K562 (cell line): Measurements from ENCODE around the gene YIF1A. TPM values are rescaled to one million over a fixed set of nuclear protein-coding genes. Genes with fewer than 3 reads are reported as not detected.
A peak's percentile ranks its signal among the peaks of the same experiment; 100 is the strongest.

Source experiments
- CCNT2 ChIP-seq: IDR thresholded peaks from 2 replicates; pipeline ENCODE4 v1.6.1; 2011; ENCODE audit warnings: borderline replicate concordance, low read depth, mild to moderate bottlenecking, moderate library complexity, mixed read lengths, low read length; ENCODE audit not compliant: insufficient read length; ENCODE audit errors: extremely low read depth
- DDX20 ChIP-seq: fragments of 450-650 bp; IDR thresholded peaks from 2 replicates; pipeline ENCODE4 v1.6.1; 2016; ENCODE audit warnings: missing genetic modification characterization, low read depth, mild to moderate bottlenecking, missing compliant biosample characterization, moderate library complexity
- DEAF1 ChIP-seq: fragments of 450-650 bp; formaldehyde crosslinking; IDR thresholded peaks from 2 replicates; pipeline ENCODE4 v1.4.0; 2020; ENCODE audit warnings: mild to moderate bottlenecking, moderate library complexity
- FOXP1 ChIP-seq: sonication (generic); formaldehyde crosslinking; IDR thresholded peaks from 2 replicates; pipeline ENCODE4 v1.8.0; 2022; ENCODE audit warnings: mild to moderate bottlenecking, missing genetic modification reagents
- GTF2F1 ChIP-seq: IDR thresholded peaks from 2 replicates; pipeline ENCODE4 v1.6.1; 2011; ENCODE audit warnings: low read depth, low read length, improper control_type of control experiment
- HCFC1 ChIP-seq: IDR thresholded peaks from 2 replicates; pipeline ENCODE4 v1.6.1; 2012; ENCODE audit warnings: low read depth, low read length, improper control_type of control experiment
- PRPF4 ChIP-seq: fragments of 200-400 bp; formaldehyde crosslinking; IDR thresholded peaks from one replicate; pipeline ENCODE4 v1.6.1; 2017; ENCODE audit warnings: low read length, low read depth, mild to moderate bottlenecking; ENCODE audit not compliant: insufficient read depth, poor library complexity, severe bottlenecking
- RBM17 ChIP-seq: fragments of 200-400 bp; formaldehyde crosslinking; IDR thresholded peaks from 2 replicates; pipeline ENCODE4 v1.6.1; 2017; ENCODE audit warnings: low read depth, mild to moderate bottlenecking, low read length, borderline replicate concordance
- REST ChIP-seq, 2 experiments: fragments of 450-650 bp; formaldehyde crosslinking in 1 of 2; IDR thresholded peaks; 2 replicates each; pipeline versions ENCODE4 v1.4.0 to v1.6.1; 2014 to 2020; ENCODE audit warnings: mild to moderate bottlenecking in 2 of 2, borderline replicate concordance in 1 of 2, low read depth in 1 of 2
- ZNF436 ChIP-seq: fragments of 250-450, 450-650 bp; sonication (Bioruptor Pico); formaldehyde crosslinking; IDR thresholded peaks from 2 replicates; pipeline ENCODE4 v1.7.0; 2020; ENCODE audit warnings: mild to moderate bottlenecking
- polyA plus RNA-seq, 8 experiments: library from polyadenylated mRNA; depleted of rRNA in 4 of 8; stranded (reverse) in 5 of 8; unstranded in 3 of 8; fragments of >200 nt; fragmentation: Nextera tagmentation in 2 of 8; fragmentation: Illumina TruSeq in 1 of 8; extraction: Ambion mirVana in 2 of 8; extraction: Trizol in 1 of 8; gene quantifications; 2 replicates each; pipeline versions ENCODE4 v1.2.1 to v1.2.3, GENCODE V29; 2011 to 2014; ENCODE audit warnings: inconsistent platforms in 1 of 8, missing spikeins in 1 of 8
- total RNA-seq, 7 experiments: library from RNA; depleted of rRNA in 6 of 7; stranded (reverse); fragments of >200 nt in 6 of 7; fragmentation: Illumina TruSeq in 2 of 7; extraction: Trizol in 2 of 7; gene quantifications; 2 replicates each; pipeline versions ENCODE4 v1.2.1 to v1.2.3, GENCODE V29; 2011 to 2021; ENCODE audit warnings: low replicate concordance in 1 of 7
- TF ChIP-seq, protein P1 (sequence below): fragments of 450-650 bp; formaldehyde crosslinking; IDR thresholded peaks from 2 replicates; pipeline ENCODE4 v1.4.0; 2022; ENCODE audit warnings: missing genetic modification characterization
- TF ChIP-seq, protein P2 (sequence below): fragments of 450-650 bp; conservative IDR thresholded peaks from 2 replicates; pipeline ENCODE4 v1.6.1; 2016; ENCODE audit warnings: missing genetic modification characterization, low read depth, mild to moderate bottlenecking, control low read depth, missing compliant biosample characterization

The YIF1A gene
- total and polyA plus RNA-seq, 9 of the 15 experiments (the other 6 are each of a cell fraction or from before 2014, with no cell fraction given) = 8.6 to 121 (median 77.2) TPM

DNA sequence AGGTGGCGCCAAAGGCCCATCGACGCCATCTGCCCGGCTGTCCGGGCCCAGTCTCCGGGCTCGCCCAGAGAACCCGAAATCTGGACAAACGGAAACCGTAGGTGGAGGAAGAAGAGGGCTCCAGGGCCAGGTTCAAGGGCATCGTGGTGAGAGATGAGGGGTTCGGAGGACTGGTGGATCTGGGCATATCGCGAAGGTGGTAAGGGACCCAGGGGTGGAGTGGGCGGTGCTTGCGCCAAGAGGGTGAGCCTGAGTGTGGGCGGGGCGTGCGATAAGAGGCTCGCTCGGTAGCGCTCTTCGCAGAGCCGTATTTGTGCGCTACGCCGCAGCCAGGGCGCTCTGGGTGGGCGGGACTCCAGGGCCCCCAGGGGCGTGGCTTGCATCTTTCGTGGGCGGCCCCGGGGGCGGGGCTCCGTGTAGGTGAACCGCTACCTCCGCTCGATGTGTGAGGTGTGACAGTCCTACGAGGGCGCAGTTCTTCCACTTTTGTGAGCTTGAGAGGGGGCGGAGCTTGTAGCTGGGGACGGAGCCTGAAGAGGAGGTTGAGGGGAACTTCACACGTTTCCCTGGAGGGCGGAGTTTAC lies 23.1 kb upstream of the YIF1A start (continued):
- TF ChIP-seq RBM17 (no peak), DDX20 (tag) (no peak), ZNF436 (no peak), REST (IDR thresholded peaks at IDR 0.05; ENCODE audit: borderline replicate concordance) (peak; percentile 94), REST (CRISPR knock-in tag; IDR thresholded peaks at IDR 0.05; ENCODE audit: low read depth) (peak; percentile 23; the same call in 1 of the 2 replicates), PRPF4 (no peak), DEAF1 (peak; percentile 96), GTF2F1 (no peak), HCFC1 (no peak; the same call in 1 of the 2 replicates), CCNT2 (peak; percentile 34), FOXP1 (CRISPR knock-in tag) (peak; percentile 86)
- TF ChIP-seq, protein P1, sequence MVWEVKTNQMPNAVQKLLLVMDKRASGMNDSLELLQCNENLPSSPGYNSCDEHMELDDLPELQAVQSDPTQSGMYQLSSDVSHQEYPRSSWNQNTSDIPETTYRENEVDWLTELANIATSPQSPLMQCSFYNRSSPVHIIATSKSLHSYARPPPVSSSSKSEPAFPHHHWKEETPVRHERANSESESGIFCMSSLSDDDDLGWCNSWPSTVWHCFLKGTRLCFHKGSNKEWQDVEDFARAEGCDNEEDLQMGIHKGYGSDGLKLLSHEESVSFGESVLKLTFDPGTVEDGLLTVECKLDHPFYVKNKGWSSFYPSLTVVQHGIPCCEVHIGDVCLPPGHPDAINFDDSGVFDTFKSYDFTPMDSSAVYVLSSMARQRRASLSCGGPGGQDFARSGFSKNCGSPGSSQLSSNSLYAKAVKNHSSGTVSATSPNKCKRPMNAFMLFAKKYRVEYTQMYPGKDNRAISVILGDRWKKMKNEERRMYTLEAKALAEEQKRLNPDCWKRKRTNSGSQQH = no peak
- TF ChIP-seq, protein P2, sequence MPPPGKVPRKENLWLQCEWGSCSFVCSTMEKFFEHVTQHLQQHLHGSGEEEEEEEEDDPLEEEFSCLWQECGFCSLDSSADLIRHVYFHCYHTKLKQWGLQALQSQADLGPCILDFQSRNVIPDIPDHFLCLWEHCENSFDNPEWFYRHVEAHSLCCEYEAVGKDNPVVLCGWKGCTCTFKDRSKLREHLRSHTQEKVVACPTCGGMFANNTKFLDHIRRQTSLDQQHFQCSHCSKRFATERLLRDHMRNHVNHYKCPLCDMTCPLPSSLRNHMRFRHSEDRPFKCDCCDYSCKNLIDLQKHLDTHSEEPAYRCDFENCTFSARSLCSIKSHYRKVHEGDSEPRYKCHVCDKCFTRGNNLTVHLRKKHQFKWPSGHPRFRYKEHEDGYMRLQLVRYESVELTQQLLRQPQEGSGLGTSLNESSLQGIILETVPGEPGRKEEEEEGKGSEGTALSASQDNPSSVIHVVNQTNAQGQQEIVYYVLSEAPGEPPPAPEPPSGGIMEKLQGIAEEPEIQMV = no peak
